H1 (cell line): ENCODE data around the gene COPG1. TPM values are rescaled to one million over a fixed set of nuclear protein-coding genes. Genes with fewer than 3 reads are reported as not detected.

Source experiments
- CEBPB ChIP-seq: IDR thresholded peaks from 2 replicates; pipeline ENCODE4 v1.6.1; 2012; ENCODE audit warnings: low read depth, low read length
- EGR1 ChIP-seq: IDR thresholded peaks from 2 replicates; pipeline ENCODE4 v1.6.1; 2011; ENCODE audit warnings: low read depth, low read length, borderline replicate concordance
- EP300 ChIP-seq, 2 experiments: IDR thresholded peaks; 1 replicate in 1 of 2; 2 replicates in 1 of 2; pipeline ENCODE4 v1.6.1; 2011 to 2012; ENCODE audit warnings: low read depth in 2 of 2, low read length in 2 of 2, mild to moderate bottlenecking in 2 of 2, borderline replicate concordance in 1 of 2, inconsistent platforms in 1 of 2, moderate library complexity in 1 of 2
- HDAC2 ChIP-seq, 2 experiments: fragments of 300-600 bp in 1 of 2; sonication (generic) in 1 of 2; IDR thresholded peaks; 2 replicates each; pipeline ENCODE4 v1.6.1; 2011 to 2012; ENCODE audit warnings: low read depth in 2 of 2, low read length in 2 of 2, mild to moderate bottlenecking in 2 of 2, moderate library complexity in 2 of 2, borderline replicate concordance in 1 of 2, inconsistent platforms in 1 of 2
- POLR2A ChIP-seq, 2 experiments: IDR thresholded peaks; 1 replicate in 1 of 2; 2 replicates in 1 of 2; pipeline ENCODE4 v1.6.1; 2011; ENCODE audit warnings: low read depth in 2 of 2, low read length in 2 of 2, mild to moderate bottlenecking in 2 of 2; ENCODE audit errors: control extremely low read depth in 1 of 2
- POLR2AphosphoS5 ChIP-seq: IDR thresholded peaks from 2 replicates; pipeline ENCODE4 v1.6.1; 2011; ENCODE audit warnings: low read depth, low read length
- POU5F1 ChIP-seq: IDR thresholded peaks from 2 replicates; pipeline ENCODE4 v1.6.1; 2011; ENCODE audit warnings: low read depth, mild to moderate bottlenecking, low read length, moderate library complexity
- SAP30 ChIP-seq: fragments of 300-600 bp; sonication (generic); IDR thresholded peaks from 2 replicates; pipeline ENCODE4 v1.7.1; 2012; ENCODE audit warnings: low read length, moderate library complexity, mild to moderate bottlenecking, inconsistent platforms; ENCODE audit not compliant: insufficient read depth, insufficient replicate concordance
- SIN3A ChIP-seq, 2 experiments: IDR thresholded peaks in 1 of 2; conservative IDR thresholded peaks in 1 of 2; 2 replicates each; pipeline ENCODE4 v1.6.1; 2011 to 2012; ENCODE audit warnings: low read length in 2 of 2, improper control_type of control experiment in 1 of 2, low read depth in 1 of 2, mild to moderate bottlenecking in 1 of 2
- polyA plus RNA-seq, 7 experiments: library from polyadenylated mRNA; depleted of rRNA in 3 of 7; stranded (reverse) in 5 of 7; unstranded in 2 of 7; fragments of >200 nt in 5 of 7; fragments of 200-250 nt in 2 of 7; gene quantifications; 1 replicate in 5 of 7; 2 replicates in 1 of 7; 4 replicates in 1 of 7; pipeline versions ENCODE4 v1.2.1 to v1.2.3, GENCODE V29; 2011 to 2013; ENCODE audit warnings: missing spikeins in 2 of 7, mixed read lengths in 2 of 7
- total RNA-seq: library from RNA; stranded (reverse); fragmentation: NEBNext Ultra II Directional; extraction: Animal tissue kit (Norgen Biotek cat#: 25700); gene quantifications from 2 replicates; pipeline ENCODE4 v1.2.1, GENCODE V29; 2021

Gene COPG1
- total and polyA plus RNA-seq, 2 of the 8 experiments (the other 6 are each of a cell fraction or from before 2014, with no cell fraction given): 52.7 to 106 TPM

- TF ChIP-seq SIN3A (conservative IDR thresholded peaks at IDR 0.05 in 1 of 2, IDR thresholded peaks at IDR 0.05 in 1 of 2; ENCODE audit: low read depth in 1 of 2, low read length in 2 of 2) (peak in 1 of 2 experiments; percentile 56; a peak in 2 of 4 replicates), POLR2A (IDR thresholded peaks at IDR 0.05; ENCODE audit: control extremely low read depth in 1 of 2, low read depth in 2 of 2, low read length in 2 of 2) (peak; percentile 22 to 70), HDAC2 (IDR thresholded peaks at IDR 0.05; ENCODE audit: borderline replicate concordance in 1 of 2, low read depth in 2 of 2, low read length in 2 of 2) (0 out of 4 replicates have a peak, but pooled peaks have one; percentile 21 to 38), CEBPB (no peak), POU5F1 (no peak), SAP30 (peak; percentile 79), POLR2AphosphoS5 (peak; percentile 26; the same call in 1 of the 2 replicates), EP300 (IDR thresholded peaks at IDR 0.05; ENCODE audit: borderline replicate concordance in 1 of 2, low read depth in 2 of 2, low read length in 2 of 2) (no peak), EGR1 (peak; percentile 67; the same call in 1 of the 2 replicates)
Measured at GRCh38 chr3:129278966-129279906, 29.8 kb downstream of the COPG1 start (continued).
